Neural cell (in vitro differentiated cells): ENCODE data around the gene CA14.

Experiments used
- CTCF ChIP-seq: fragments of 450-650 bp; IDR thresholded peaks from 2 replicates; pipeline ENCODE4 v1.5.1; 2014; ENCODE audit warnings: antibody characterized with exemption, mild to moderate bottlenecking, moderate library complexity; ENCODE audit not compliant: poor library complexity, severe bottlenecking
- EP300 ChIP-seq: fragments of 450-650 bp; conservative IDR thresholded peaks from 2 replicates; pipeline ENCODE4 v1.6.1; 2014; ENCODE audit warnings: antibody characterized with exemption, mild to moderate bottlenecking, moderate library complexity; ENCODE audit not compliant: poor library complexity, severe bottlenecking
- EZH2 ChIP-seq: fragments of 200-600, 300-800 bp; shearing (Covaris generic), sonication (generic); IDR thresholded peaks from 2 replicates; pipeline ENCODE4 v1.6.1; 2014; ENCODE audit warnings: antibody characterized with exemption, low read length, borderline replicate concordance, mild to moderate bottlenecking; ENCODE audit not compliant: insufficient read depth, poor library complexity, severe bottlenecking
- MXI1 ChIP-seq: fragments of 450-650 bp; conservative IDR thresholded peaks from 2 replicates; pipeline ENCODE4 v1.6.1; 2014; ENCODE audit warnings: antibody characterized with exemption, mild to moderate bottlenecking; ENCODE audit not compliant: poor library complexity, severe bottlenecking
- POLR2AphosphoS5 ChIP-seq: IDR thresholded peaks from 2 replicates; pipeline ENCODE4 v1.6.1; 2012
- REST ChIP-seq: IDR thresholded peaks from 2 replicates; pipeline ENCODE4 v1.6.1; 2012; ENCODE audit warnings: borderline replicate concordance
- TAF1 ChIP-seq: IDR thresholded peaks from 2 replicates; pipeline ENCODE4 v1.6.1; 2012; ENCODE audit warnings: low read depth

- TF ChIP-seq REST: no peak
- TF ChIP-seq CTCF: no peak
- no peak for TF ChIP-seq EP300
- no peak for TF ChIP-seq EZH2
- TF ChIP-seq POLR2AphosphoS5: no peak
- TF ChIP-seq MXI1: no peak
- TF ChIP-seq TAF1: no peak
Measured at GRCh38 chr1:150256198-150256553, 1.4 kb upstream of the CA14 start.
